HG02981 (cell line): ENCODE measurements around the gene LYST.
"Not testable (repeated sequence)": the region's sequence is repeated elsewhere in the genome, so short reads cannot be mapped to it uniquely, and the experiment has no call there.

ENCODE experiments used
- ATAC-seq: cut with Tn5 transposase; IDR thresholded peaks from one replicate; pipeline ENCODE4 v1.9.1; 2021; ENCODE audit warnings: mild to moderate bottlenecking, moderate library complexity; ENCODE audit not compliant: unreplicated experiment

LYST gene

DNA sequence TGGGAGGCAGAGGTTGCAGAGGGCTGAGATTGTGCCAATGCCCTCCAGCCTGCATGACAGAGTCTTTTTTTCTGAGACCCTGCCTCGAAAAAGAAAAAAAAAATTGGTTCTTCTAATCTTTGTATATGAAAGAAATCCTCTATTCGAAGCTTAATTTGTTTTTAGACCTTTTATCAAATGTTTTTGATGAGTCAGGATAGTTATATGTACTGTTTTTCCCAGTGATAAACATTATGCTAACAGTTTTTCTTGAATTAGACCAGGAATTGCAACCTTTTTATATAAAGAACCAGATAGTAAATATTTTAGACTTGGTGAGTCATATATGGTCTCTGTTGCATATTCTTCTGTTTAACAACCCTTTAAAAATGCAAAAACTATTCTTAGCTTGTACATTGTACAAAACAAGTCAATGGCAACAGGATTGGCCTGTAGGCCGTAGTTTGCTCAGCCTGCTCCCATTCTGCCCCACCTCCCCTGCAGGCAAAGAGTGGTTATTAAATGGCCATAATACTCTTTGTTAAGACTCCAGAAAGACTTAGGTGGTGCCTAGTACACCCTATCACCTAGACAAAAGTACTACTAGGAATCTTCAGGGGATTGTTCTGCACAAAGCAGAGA is 45.2 kb downstream of the LYST start:
- no peak for ATAC-seq

DNA sequence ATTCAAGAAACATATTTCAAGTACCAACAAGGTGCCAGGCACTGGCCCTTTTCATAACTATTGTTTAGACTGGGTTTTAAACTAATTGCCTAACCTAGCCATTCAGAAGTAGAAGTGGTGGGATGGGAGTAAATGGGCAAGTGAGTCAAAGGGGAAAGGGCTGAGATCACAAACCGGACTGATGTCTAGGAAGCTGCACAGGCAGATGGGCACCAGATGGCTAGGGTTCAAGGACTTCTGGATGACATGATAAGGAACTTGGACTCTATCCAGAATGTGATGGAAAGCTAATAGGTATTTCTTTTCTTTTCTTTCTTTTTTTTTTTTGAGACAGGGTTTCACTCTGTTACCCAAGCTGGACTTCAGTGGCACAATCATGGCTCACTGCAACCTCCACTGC is 46.6 kb downstream of the LYST start:
- no peak for ATAC-seq

DNA sequence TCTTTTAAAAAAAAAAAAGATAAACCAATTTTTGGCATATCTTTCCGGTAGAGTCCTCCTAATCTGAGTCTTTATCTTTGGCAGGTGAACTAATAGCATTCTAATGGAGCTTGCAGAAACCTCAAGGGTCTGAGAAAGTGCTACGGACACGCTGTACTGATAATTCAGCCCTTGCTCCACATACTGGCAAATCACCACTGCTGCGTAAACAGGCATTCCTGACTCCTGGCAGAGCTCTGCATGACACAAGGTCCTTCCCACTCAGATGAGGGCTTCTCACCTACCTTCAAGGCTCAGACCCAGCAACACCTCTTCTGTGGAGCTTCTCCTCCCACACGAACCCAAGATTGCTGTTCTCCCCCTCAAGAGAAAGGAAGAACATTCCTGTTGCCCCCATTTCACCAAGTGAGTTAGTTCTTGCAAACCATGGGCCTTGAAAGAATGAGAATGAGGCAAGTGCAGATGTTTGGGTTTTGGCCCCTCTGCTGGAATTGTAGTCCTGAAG is 48.0 kb downstream of the LYST start:
- no peak for ATAC-seq

DNA sequence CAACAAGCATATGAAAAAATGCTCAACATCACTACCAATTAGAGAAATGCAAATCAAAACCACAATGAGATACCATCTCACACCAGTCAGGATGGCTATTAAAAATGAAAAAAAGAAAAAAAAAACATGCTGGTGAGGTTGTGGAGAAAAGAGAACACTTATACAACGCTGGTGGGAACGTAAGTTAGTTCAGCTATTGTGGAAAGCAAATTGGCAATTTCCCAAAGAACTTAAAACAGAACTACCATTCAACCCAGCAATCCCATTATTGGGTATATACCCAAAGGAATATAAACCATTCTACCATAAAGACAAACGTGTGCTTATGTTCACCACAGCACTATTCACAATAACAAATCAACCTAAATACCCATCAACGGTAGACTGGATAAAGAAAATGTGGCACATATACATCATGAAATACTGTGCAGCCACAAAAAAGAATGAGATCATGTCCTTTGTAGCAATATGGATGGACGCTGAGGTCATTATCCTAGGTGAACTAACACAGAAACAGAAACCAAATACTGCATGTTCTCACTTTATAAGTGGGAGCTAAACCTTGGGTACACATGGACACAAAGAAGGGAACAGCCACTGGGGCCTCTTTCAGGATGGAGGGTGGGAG is 49.5 kb downstream of the LYST start:
- ATAC-seq: no peak

DNA sequence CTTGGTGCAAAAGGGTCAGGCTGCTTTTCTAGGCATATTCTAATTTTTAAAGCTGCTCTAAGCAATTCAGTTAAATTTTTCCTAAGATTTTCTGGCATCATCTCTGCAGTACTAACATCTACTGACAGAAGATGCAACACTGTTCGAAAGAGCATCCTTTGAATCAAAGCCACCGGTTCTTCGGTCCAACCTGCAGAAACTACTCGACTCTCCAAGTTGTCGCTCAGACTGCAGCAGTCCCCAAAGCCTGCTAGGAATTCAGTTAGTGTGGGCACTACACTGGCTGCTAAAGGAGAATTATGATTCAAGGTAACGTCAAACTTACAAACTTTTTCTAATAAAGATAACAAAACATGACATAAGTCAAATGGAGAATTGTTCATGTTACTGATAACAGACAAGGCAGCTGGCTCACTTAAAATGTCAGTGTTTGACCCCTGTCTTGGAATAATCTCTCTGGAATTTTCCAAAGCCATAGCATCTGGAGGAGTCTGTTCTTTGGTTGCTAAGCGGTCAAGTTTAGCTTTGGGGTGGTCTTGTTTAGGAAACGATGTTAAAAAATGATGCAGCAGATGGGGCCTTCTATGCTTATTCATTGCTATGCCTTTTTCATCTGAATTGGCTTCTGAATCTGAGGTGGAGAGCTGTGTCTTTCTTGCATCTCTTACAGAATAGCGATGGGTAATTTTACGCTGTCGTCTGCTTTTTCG is 56.9 kb downstream of the LYST start:
- no peak for ATAC-seq

DNA sequence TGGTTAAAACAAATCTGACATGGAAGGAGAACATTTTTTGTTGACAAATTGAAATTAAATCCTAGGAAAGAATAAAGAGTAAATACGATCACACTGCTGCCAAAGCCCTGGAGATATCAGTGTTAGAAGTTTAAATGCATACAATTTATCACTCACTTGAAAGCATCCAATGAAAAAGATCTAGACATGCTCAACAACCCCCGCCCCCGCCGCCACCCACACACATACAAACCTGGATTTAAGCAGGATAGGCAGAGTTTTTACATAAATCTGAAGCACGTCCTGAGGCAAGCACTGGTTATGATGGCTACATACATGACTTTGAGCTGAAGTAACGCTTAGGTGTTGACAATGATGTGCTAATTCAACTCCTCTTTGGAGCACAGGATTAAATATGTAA is 58.5 kb downstream of the LYST start:
- no peak for ATAC-seq

DNA sequence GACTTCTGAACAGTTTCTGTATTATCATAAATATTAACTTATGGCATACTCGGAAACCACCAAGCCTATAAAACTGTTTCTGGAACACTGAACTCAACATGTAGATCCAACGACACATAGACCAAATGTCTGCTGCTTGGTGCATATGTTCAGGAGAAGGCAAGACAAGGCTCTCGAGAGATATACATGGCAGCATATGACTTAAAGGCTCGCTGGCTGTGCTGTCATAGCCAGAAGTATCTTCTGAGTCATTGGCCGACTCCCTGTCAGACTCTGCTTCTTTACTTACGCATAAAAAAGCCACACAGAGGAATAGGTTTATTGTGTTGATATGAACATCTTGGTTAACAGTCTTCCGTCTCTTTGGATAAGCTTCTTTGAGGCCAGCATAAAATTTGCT is 60.6 kb downstream of the LYST start:
- no peak for ATAC-seq

DNA sequence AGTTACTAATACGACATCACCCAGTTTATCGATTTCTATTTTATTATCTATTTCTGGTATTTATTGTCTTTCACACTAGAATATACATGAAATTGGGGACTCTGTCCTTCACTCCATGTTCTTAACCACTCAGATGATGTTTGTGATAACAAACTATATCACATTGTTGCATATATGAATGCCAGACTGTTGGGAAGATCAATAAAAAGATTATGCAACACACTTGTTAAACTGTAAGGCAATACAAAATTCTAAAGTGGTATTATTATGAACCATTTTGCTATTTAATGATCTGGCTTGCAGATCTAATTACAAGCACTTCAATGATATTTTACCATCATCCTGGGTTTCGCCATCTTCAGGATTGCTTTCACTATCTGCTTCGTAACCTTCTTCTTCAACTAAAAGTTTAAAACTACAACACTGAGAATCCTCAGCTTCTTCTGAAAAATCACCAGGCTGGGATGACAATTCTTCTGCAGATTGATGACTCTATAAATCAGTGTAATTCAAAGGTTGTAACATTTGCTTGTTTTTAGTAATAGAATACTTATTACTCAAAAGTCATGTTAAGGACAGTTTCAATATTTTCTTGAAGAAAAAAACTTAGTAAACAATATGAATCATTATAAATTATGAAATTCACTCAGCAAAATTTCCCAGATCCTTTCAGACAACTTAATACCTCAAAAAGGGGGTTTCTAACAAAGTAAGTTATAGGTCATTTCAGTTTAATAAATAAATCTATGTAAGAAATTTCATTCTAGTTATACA is 63.9 kb downstream of the LYST start:
- ATAC-seq: no peak

DNA sequence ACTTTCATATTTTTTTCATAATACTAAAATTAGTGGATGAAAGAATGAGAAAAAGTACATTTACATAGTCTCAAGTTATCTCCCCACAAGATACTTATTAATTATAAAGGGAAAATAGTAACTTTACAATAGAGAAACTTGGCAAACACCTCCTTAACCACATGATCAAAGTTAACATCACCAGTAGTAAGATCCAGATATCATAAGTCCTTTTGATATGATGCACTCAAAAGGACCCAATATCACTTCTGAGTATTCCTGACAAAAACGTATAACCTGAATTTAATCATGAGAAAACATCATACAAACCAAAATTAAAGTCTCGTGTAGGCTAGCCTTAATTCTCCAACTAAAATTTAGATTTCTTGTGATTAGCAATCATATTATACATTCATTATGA is 67.4 kb downstream of the LYST start:
- no peak for ATAC-seq

DNA sequence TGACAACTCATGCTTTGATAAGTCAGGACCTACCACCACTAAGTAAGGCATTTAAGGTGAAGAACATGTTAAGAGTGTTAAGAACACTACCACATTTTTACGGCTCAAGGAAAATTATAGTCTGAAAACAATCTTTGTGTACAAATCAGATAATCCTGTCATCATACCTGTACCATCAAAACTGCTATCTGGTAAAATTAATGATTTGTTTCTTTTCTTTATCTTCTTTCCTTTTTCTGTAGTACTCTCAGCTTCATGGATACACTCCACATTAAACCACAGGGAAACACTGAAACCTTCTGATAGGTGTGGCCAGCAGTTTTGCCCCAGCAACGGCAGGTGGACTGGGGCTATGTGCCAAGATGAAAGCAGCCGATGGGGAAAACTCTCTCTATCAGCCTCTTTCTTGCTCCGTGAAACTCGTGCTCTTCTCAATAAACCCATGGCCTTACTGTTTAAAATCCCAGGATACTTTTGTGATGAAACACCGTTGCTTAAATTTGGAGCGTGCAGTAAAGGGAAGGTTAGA is 75.1 kb downstream of the LYST start:
- ATAC-seq: no peak

DNA sequence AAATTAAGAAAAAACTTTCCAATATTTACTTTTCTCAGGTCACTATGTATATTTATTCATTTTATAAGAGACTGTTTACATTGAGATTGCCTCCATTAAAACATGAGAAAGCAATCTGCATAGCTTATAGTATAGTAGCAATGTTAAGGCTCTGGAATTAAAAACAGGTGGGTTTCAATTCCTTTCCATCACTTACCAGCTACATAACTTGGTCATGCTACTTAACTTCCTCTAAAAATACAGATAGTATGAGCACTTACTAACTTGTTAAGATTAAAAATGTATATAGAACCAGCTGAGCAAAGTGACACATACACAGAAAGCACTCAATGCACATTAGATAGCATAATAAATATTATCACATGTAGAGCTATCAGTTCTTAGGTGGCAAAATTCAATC is 76.6 kb downstream of the LYST start:
- ATAC-seq: no peak

DNA sequence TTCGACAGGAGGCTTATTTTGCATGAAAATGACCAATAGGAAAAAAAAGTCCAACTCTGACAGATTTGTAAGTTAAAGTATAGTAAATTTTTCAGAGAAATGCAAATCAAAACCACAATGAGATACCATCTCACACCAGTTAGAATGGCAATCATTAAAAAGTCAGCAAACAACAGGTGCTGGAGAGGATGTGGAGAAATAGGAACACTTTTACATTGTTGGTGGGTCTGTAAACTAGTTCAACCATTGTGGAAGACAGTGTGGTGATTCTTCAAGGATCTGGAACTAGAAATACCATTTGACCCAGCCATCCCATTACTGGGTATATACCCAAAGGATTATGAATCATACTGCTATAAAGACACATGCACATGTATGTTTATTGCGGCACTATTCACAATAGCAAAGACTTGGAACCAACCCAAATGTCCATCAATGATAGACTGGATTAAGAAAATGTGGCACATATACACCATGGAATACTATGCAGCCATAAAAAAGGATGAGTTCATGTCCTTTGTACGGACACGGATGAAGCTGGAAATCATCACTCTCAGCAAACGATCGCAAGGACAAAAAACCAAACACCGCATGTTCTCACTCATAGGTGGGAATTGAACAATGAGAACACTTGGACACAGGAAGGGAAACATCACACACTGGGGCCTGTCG is 80.3 kb downstream of the LYST start:
- not testable (repeated sequence) for ATAC-seq

DNA sequence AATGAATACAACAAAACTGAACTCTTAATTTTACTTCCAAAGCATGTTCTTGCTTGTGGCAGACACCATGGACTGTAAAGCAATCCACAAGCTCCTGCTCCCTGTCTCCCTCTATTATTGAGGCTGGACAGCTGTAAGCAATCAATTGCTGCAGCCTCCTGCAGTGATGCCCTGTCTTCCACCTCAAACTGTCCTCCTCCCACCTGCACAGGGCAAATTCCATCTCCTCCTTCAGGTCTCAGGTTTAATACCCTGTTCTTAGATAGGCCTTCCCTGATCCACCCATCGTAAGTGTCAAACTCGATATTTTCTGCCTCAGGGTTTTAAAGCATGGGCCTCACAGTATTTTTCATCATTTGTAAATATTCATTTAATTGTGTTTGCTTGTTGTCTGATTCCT is 81.8 kb downstream of the LYST start:
- no peak for ATAC-seq

DNA sequence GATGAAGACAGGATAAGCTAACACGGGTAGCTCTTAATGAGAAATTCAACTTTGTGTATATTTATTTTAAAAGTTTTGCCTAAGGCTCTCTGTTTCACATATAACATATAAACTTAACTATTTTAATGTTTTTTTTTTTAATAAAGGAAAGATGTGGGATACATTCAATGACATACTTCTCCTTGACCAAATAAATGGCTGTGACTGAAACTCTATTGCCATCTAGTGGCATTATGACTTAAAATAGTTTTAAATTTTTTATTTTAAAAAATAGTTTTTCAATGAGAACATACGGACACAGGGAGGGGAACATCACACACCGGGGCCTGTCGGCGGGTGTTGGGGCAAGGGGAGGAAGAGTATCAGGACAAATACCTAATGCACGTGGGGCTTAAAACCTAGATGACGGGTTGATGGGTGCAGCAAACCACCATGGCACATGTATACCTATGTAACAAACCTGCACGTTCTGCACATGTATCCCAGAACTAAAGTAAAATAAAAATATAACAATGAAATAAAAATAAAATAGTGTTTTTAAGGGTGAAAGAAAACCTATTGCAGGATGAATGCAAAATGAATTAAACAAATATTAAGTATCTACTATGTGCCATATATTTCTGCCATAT is 83.4 kb downstream of the LYST start:
- no peak for ATAC-seq

DNA sequence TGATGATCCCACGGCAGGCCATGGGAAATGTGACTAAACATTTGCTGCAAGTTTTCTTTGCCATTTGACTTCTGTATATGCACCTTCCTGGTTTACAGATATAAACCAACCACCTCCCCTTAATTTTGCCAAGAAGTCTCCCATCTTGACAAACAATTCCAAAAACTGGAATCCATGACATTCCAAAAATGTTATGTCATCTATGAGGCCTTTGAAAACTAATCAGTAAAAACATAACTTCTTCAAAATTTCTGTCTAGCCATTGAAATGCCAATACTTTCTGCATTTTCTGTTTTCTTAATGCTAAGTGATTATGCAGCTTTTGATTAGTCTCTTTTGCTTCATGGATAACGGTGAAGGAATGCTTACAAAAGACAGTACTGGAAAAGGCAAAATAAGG is 84.1 kb downstream of the LYST start:
- no peak for ATAC-seq

DNA sequence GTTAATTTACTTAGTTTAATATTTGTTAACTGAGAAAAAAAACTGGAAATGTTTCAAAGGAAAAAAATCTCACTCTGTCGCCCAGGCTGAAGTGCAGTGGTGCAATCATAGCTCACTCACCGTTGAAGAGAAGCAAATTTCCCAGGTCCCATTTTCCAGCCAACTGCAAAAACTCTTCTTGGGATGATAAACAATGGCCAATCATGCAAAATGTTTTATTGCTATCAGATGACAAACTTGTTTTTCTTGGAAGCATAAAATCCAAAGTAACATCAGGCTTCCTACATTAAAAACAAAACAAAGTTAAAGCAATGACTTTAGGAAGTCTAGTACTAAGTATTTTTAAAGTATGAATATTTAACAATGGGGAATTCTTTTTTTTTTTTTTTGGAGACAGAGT is 84.9 kb downstream of the LYST start:
- ATAC-seq: no peak

DNA sequence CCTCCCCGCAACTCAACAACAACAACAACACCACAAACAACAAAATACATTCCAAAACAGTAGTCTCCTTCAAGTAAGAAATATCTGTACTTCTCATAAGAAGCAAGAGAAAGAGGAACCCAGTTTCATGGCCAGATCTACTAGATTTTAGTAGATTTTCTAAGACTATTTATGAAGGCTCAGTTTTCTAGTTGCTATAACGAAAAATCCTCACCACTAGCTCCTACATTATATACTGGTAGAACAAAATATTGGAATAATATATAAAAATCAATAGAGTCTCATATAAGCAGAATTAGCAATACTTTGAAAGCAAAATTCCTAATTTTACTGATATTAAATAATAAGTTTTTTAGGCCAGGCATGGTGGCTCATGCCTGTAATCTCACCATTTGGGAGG is 86.9 kb downstream of the LYST start:
- ATAC-seq: no peak

DNA sequence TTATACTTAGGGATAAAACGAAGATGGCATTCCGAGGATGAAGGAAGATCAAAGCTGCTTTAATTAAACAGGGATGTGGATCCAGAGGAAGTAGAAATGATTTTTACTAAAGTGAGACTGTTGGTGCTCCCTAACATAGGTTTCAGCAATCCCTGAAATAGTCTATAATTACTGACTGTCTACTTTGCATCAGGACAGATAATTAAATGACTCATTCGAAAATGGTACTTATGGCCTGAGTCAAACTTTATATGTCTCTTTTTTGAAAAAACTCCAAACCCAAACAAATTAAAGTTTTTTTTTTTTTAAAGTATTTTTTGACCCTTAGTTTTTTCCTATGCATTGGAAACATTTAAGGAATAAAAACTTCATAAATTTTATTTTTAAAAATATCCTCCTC is 90.3 kb downstream of the LYST start:
- no peak for ATAC-seq

DNA sequence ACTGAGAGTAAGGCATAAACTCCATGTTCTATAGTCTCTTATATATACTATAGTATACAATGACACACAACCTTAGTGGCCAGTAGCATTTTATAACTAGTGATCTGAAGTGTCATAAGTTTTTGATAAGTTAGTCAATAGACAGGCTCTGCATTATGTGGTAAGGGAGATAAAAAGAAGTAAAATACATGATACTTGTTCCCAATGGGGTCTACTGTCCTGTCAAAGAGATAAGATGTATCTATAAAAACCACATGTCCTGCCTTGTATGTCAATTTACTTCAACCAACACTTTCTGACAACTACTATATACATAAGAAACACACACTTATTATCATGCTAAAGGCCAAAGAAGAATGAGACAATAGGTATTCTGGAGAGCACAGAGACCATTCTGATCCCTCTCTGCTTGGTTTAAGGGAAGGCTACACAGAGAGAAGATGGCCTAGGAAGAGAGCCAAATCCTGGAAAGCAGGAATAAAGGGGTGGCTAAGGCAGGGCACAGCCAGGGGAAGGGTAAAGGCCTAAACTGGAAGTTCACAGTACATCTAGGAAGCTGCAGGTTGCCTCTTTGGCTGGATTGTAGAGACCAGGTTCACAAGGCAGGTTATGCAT is 91.4 kb downstream of the LYST start:
- ATAC-seq: no peak

DNA sequence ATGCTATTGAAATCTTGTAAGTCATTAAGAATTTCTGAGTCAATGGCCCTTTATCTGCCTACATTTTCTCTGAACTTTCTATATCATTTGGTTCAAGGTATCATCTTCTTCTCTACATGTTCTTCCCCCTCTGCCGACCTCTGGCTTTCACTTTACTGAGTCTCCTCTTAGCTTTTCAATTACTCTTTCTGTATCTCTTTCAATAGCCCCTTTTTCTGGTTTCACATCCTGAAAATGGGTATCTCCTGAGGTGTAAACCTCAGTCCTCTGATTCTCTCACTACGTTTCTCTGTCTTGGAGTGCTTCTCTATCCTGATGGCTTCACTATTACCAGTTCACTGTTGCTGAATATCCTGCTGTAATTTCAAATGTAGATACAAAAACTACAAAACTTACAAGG is 98.9 kb downstream of the LYST start:
- peak; percentile 94 for ATAC-seq
